DOHH2 (cell line): ENCODE data around the gene P4HA2.

Experiments used
- EZH2phosphoT487 ChIP-seq: fragments of 200-600 bp; sonication (generic); IDR thresholded peaks from 2 replicates; pipeline ENCODE4 v1.6.1; 2017; ENCODE audit warnings: borderline replicate concordance, mild to moderate bottlenecking, antibody characterized with exemption, low read length, moderate library complexity, mixed read lengths
- TF ChIP-seq, protein P1 (sequence below): fragments of 200-600 bp; sonication (generic); IDR thresholded peaks from one replicate; pipeline ENCODE4 v1.5.1; 2014; ENCODE audit warnings: antibody characterized with exemption, mild to moderate bottlenecking, low read depth, low read length; ENCODE audit not compliant: poor library complexity, severe bottlenecking

- TF ChIP-seq, protein P1, sequence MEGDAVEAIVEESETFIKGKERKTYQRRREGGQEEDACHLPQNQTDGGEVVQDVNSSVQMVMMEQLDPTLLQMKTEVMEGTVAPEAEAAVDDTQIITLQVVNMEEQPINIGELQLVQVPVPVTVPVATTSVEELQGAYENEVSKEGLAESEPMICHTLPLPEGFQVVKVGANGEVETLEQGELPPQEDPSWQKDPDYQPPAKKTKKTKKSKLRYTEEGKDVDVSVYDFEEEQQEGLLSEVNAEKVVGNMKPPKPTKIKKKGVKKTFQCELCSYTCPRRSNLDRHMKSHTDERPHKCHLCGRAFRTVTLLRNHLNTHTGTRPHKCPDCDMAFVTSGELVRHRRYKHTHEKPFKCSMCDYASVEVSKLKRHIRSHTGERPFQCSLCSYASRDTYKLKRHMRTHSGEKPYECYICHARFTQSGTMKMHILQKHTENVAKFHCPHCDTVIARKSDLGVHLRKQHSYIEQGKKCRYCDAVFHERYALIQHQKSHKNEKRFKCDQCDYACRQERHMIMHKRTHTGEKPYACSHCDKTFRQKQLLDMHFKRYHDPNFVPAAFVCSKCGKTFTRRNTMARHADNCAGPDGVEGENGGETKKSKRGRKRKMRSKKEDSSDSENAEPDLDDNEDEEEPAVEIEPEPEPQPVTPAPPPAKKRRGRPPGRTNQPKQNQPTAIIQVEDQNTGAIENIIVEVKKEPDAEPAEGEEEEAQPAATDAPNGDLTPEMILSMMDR: no peak
- TF ChIP-seq EZH2phosphoT487: no peak
These were observed 1.6 kb upstream of the P4HA2 start for GRCh38 chr5:132229236-132229635.
